Heart left ventricle (tissue), 16 donors: Measurements from ENCODE around the gene GNS. TPM values are rescaled to one million over a fixed set of nuclear protein-coding genes. Genes with fewer than 3 reads are reported as not detected.

ENCODE experiments used
- ATAC-seq, 4 donors: fragments of 200-7000 bp; cut with Tn5 transposase; one replicate each; pipeline ENCODE4 v1.9.1; 2020 to 2022; ENCODE audit warnings: moderate library complexity in 4 of 4, mild to moderate bottlenecking in 3 of 4, moderate number of reproducible peaks in 1 of 4
- DNase-seq, 5 donors: peaks; one replicate each; pipeline ENCODE4 v3.0.0-alpha.2; 2020
- H3K27ac ChIP-seq, 12 donors: fragments of 200-600 bp; sonication (generic) in 4 of 12; one replicate each; pipeline versions ENCODE4 v1.5.0 to v1.8.0; 2016 to 2022; ENCODE audit warnings: mild to moderate bottlenecking in 2 of 12
- H3K27me3 ChIP-seq, 9 donors: fragments of 200-600 bp; sonication (generic) in 2 of 9; one replicate each; pipeline versions ENCODE4 v1.5.1 to v1.8.0; 2016 to 2022; ENCODE audit warnings: mild to moderate bottlenecking in 3 of 9
- H3K36me3 ChIP-seq, 9 donors: fragments of 200-600 bp; sonication (generic) in 2 of 9; one replicate each; pipeline versions ENCODE4 v1.5.0 to v1.8.0; 2018 to 2022; ENCODE audit warnings: mild to moderate bottlenecking in 2 of 9
- H3K4me1 ChIP-seq, 12 donors: fragments of 200-600 bp; sonication (generic) in 4 of 12; one replicate each; pipeline versions ENCODE4 v1.5.0 to v1.8.0; 2016 to 2022; ENCODE audit warnings: mild to moderate bottlenecking in 3 of 12
- H3K4me3 ChIP-seq, 12 donors: fragments of 200-600 bp; sonication (generic) in 4 of 12; one replicate each; pipeline versions ENCODE4 v1.5.0 to v1.8.0; 2017 to 2022; ENCODE audit warnings: mild to moderate bottlenecking in 9 of 12, moderate library complexity in 4 of 12
- H3K9me3 ChIP-seq, 12 donors: fragments of 200-600 bp; sonication (generic) in 4 of 12; one replicate each; pipeline versions ENCODE4 v1.5.0 to v1.8.0; 2016 to 2022; ENCODE audit warnings: mild to moderate bottlenecking in 1 of 12
- POLR2A ChIP-seq, 2 donors: fragments of 450-650 bp; IDR thresholded peaks; one replicate each; pipeline ENCODE4 v1.6.1; 2017; ENCODE audit warnings: antibody characterized with exemption in 2 of 2, mild to moderate bottlenecking in 2 of 2, moderate library complexity in 2 of 2
- WGBS, 4 donors: extraction: QIAGEN DNeasy Blood & Tissue Kit in 2 of 4; methylation state at CpG; one replicate each; pipeline versions ENCODE4 v1.1.5 to v1.1.7; 2013 to 2018; 5-methylcytosine and 5-hydroxymethylcytosine counted together
- intact Hi-C, 10 donors: fragments of 100-400 bp; cut with DNase I; formaldehyde crosslinking; loops; one replicate each; pipeline versions ENCODE4 v1.11.1 to v1.14.2; 2022
- polyA plus RNA-seq, 2 donors: library from polyadenylated mRNA; stranded (reverse); fragments of 200-250 nt; gene quantifications; one replicate each; pipeline ENCODE4 v1.2.3, GENCODE V29; 2013
- total RNA-seq, 9 donors: library from RNA; depleted of rRNA in 2 of 9; stranded (reverse); fragments of >200 nt in 2 of 9; fragmentation: NEBNext Ultra II Directional in 3 of 9; extraction: Animal tissue kit (Norgen Biotek cat#: 25700) in 3 of 9; gene quantifications; one replicate each; pipeline versions ENCODE4 v1.1.0 to v1.2.4, GENCODE V29; 2016 to 2023
- TF ChIP-seq, protein P1 (sequence below), 12 donors: fragments of 200-600 bp; sonication (generic) in 4 of 12; IDR thresholded peaks; one replicate each; pipeline versions ENCODE4 v1.5.0 to v1.8.0; 2018 to 2022; ENCODE audit warnings: antibody characterized with exemption in 12 of 12, mild to moderate bottlenecking in 5 of 12
- donor health status: ischemic (EF 13 %, LVEDD 7.1; RV severe dilation, severe dysfunction).
- donor health status: healthy with polysubstance abuse.
- donor health status: DM: no; HTN: yes; CAD: no.
- donor health status: DM: no; HTN: no; CAD: no.
- donor health status: ischemic (EF 25% LVEDD 6.9; RV normal size, moderate dysfunction).
- donor health status: ischemic (EF 25% LVEDD 5.7; RV mildly dilated, moderate dysfunction).
- donor health status: healthy.
- donor health status: DM: yes; HTN: yes; CAD: no.
- donor health status: ischemic (EF 35%, LVEDD 5.7; RV mildly dilated, moderate dysfunction).
- donor health status: nonischemic (EF 11% LVEDD 7.7; RV severe dilation, severe dysfunction).
- donor health status: DM: yes; HTN: yes; CAD: no.
- donor health status: PGD.
- donor health status: ischemic (EF 29% LVEDD 5.4; RV normal size, mild dysfunction).
- donor health status: nonischemic (EF 23%, LVEDD 6.1; RV moderate dilation, normal function).

The GNS gene
- total and polyA plus RNA-seq, 11 donors = 22.0 to 246 (median 115) TPM

DNA sequence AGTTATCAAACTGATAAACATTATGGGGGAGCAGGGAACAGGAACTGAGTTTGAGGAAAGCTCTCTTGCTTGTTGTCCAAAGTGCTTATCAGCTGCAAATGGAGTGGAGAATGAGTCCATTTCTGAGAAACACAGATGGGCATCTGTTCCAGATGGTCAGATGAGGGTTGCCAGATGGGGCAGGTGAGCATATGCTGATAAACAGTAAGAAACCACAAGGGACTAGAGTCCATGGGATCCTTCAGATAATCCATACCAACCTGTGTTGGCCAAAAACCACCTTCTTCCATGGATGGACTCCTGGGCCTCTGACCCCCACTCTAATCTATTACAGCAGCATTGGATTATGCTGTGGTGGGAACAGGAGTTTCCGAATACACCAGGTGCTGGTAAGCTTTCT, 38.3 kb downstream of the GNS start:
- no peaks in the 10 kb centered on the region for H3K9me3 ChIP-seq
- no peaks in the 10 kb centered on the region for H3K27me3 ChIP-seq
- intact Hi-C loops = no loop called here
- DNase-seq (no peak), ATAC-seq (no peak)
- peaks cover 0 to 24% (median 0%) of the 10 kb centered on the region in 12 donors for H3K4me1 ChIP-seq
- H3K4me3 ChIP-seq = no peak overlapping the region
- H3K27ac ChIP-seq = no peak overlapping the region
- peaks cover 0 to 100% (median 80%) of the 10 kb centered on the region in 9 donors for H3K36me3 ChIP-seq
- TF ChIP-seq, protein P1, sequence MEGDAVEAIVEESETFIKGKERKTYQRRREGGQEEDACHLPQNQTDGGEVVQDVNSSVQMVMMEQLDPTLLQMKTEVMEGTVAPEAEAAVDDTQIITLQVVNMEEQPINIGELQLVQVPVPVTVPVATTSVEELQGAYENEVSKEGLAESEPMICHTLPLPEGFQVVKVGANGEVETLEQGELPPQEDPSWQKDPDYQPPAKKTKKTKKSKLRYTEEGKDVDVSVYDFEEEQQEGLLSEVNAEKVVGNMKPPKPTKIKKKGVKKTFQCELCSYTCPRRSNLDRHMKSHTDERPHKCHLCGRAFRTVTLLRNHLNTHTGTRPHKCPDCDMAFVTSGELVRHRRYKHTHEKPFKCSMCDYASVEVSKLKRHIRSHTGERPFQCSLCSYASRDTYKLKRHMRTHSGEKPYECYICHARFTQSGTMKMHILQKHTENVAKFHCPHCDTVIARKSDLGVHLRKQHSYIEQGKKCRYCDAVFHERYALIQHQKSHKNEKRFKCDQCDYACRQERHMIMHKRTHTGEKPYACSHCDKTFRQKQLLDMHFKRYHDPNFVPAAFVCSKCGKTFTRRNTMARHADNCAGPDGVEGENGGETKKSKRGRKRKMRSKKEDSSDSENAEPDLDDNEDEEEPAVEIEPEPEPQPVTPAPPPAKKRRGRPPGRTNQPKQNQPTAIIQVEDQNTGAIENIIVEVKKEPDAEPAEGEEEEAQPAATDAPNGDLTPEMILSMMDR (IDR thresholded peaks at IDR 0.05) = no peak
- TF ChIP-seq POLR2A (IDR thresholded peaks at IDR 0.05) = no peak
- WGBS, 4 donors = 95 to 98% (median 96%) methylated on average over 1 of the region's 1 CpG

GRCh38 chr12:64718649-64719048, 40.6 kb downstream of the GNS start:
- Histone ChIP-seq H3K27me3 (no peaks in the 10 kb centered on the region), H3K4me3 (no peak overlapping the region), H3K9me3 (no peaks in the 10 kb centered on the region), H3K36me3 (peaks cover 0 to 100% (median 96%) of the 10 kb centered on the region in 9 donors), H3K27ac (peak overlapping the region in 1 of 12 donors; percentile 65), H3K4me1 (peaks cover 0 to 47% (median 0%) of the 10 kb centered on the region in 12 donors)
- WGBS, 4 donors = 80 to 96% (median 87%) methylated on average over 1 of the region's 1 CpG
- DNase-seq (no peak), ATAC-seq (no peak)
- TF ChIP-seq POLR2A (IDR thresholded peaks at IDR 0.05) = no peak
- TF ChIP-seq, protein P1 (IDR thresholded peaks at IDR 0.05) = no peak
- intact Hi-C loops = no loop called here

GRCh38 chr12:64716839-64717455, 42.3 kb downstream of the GNS start:
- no peak for ATAC-seq
- Histone ChIP-seq H3K27me3 (no peaks in the 10 kb centered on the region), H3K9me3 (no peaks in the 10 kb centered on the region), H3K4me3 (no peak overlapping the region), H3K36me3 (peaks cover 0 to 96% (median 82%) of the 10 kb centered on the region in 9 donors), H3K4me1 (peaks cover 0 to 55% (median 0%) of the 10 kb centered on the region in 12 donors), H3K27ac (no peak overlapping the region)
- intact Hi-C loops = no loop called here
- WGBS, 4 donors = 94 to 96% (median 96%) methylated on average over 6 of the region's 6 CpGs
- DNase-seq = no peak
- TF ChIP-seq, protein P1 (IDR thresholded peaks at IDR 0.05) = no peak
- no peak for TF ChIP-seq POLR2A (IDR thresholded peaks at IDR 0.05)

GRCh38 chr12:64716371-64716770, 42.8 kb downstream of the GNS start:
- no peak for DNase-seq
- H3K27me3 ChIP-seq = no peaks in the 10 kb centered on the region
- peaks cover 0 to 90% (median 76%) of the 10 kb centered on the region in 9 donors for H3K36me3 ChIP-seq
- H3K4me3 ChIP-seq = no peak overlapping the region
- no peaks in the 10 kb centered on the region for H3K9me3 ChIP-seq
- TF ChIP-seq, protein P1 (IDR thresholded peaks at IDR 0.05) = no peak
- TF ChIP-seq POLR2A (IDR thresholded peaks at IDR 0.05) = no peak
- peaks cover 0 to 55% (median 0%) of the 10 kb centered on the region in 12 donors for H3K4me1 ChIP-seq
- intact Hi-C loops = no loop called here
- H3K27ac ChIP-seq = no peak overlapping the region
- no peak for ATAC-seq
- 83 to 88% (median 86%) methylated on average over 4 of the region's 4 CpGs for WGBS, 4 donors
